ENCODE results near the gene EEF1AKMT1. TPM values are rescaled to one million over a fixed set of nuclear protein-coding genes. Genes with fewer than 3 reads are reported as not detected.

The EEF1AKMT1 gene
- total RNA-seq, 1 donor from 2014 or later: 5.3 TPM

- FAIRE-seq: no peak
- Histone ChIP-seq H3K36me3 (ENCODE audit: control insufficient read depth, insufficient read depth, low read length) (no peaks in the 10 kb centered on the region), H3K4me3 (ENCODE audit: low read depth, low read length) (no peak overlapping the region), H3K27me3 (ENCODE audit: control insufficient read depth, insufficient read depth, low read length) (peaks cover 1% of the 10 kb centered on the region)
- TF ChIP-seq, protein P1, sequence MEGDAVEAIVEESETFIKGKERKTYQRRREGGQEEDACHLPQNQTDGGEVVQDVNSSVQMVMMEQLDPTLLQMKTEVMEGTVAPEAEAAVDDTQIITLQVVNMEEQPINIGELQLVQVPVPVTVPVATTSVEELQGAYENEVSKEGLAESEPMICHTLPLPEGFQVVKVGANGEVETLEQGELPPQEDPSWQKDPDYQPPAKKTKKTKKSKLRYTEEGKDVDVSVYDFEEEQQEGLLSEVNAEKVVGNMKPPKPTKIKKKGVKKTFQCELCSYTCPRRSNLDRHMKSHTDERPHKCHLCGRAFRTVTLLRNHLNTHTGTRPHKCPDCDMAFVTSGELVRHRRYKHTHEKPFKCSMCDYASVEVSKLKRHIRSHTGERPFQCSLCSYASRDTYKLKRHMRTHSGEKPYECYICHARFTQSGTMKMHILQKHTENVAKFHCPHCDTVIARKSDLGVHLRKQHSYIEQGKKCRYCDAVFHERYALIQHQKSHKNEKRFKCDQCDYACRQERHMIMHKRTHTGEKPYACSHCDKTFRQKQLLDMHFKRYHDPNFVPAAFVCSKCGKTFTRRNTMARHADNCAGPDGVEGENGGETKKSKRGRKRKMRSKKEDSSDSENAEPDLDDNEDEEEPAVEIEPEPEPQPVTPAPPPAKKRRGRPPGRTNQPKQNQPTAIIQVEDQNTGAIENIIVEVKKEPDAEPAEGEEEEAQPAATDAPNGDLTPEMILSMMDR (IDR thresholded peaks at IDR 0.05; ENCODE audit: insufficient read depth, low read length, severe bottlenecking): no peak
- DNase-seq (ENCODE audit: low read depth): no peak
Measured at GRCh38 chr13:20711301-20712044, 62.3 kb downstream of the EEF1AKMT1 start.

DNA sequence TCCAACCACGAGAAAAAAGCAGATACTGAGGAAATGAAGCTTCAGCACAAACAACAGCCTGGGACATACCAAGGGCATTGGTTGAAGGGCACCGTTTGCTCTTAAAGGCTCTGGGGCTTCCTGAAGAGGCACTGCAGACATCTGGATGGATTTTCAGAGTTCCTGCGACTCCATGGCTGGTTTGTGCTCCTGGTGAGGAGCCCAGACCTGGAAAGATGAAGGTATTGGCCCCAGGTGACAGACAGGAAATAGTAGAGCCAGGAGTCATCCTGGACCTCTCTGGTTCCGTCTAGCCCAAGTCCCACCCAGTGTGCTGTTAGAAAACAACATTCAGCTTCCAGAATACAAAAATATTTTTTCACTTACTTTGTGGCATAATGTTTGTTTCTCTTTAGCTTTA, 64.0 kb downstream of the EEF1AKMT1 start:
- no peak for DNase-seq (ENCODE audit: low read depth)
- TF ChIP-seq, protein P1 (IDR thresholded peaks at IDR 0.05; ENCODE audit: insufficient read depth, low read length, severe bottlenecking): no peak
- Histone ChIP-seq H3K27me3 (ENCODE audit: control insufficient read depth, insufficient read depth, low read length) (peaks cover 3% of the 10 kb centered on the region), H3K36me3 (ENCODE audit: control insufficient read depth, insufficient read depth, low read length) (no peaks in the 10 kb centered on the region), H3K4me3 (ENCODE audit: low read depth, low read length) (no peak overlapping the region)
- no peak for FAIRE-seq

- FAIRE-seq: no peak
- Histone ChIP-seq H3K27me3 (ENCODE audit: control insufficient read depth, insufficient read depth, low read length) (peaks cover 3% of the 10 kb centered on the region), H3K4me3 (ENCODE audit: low read depth, low read length) (no peak overlapping the region), H3K36me3 (ENCODE audit: control insufficient read depth, insufficient read depth, low read length) (no peaks in the 10 kb centered on the region)
- DNase-seq (ENCODE audit: low read depth): no peak
- TF ChIP-seq, protein P1 (IDR thresholded peaks at IDR 0.05; ENCODE audit: insufficient read depth, low read length, severe bottlenecking): no peak
Measured at GRCh38 chr13:20709369-20709768, 64.4 kb downstream of the EEF1AKMT1 start.

- Histone ChIP-seq H3K4me3 (ENCODE audit: low read depth, low read length) (no peak overlapping the region), H3K36me3 (ENCODE audit: control insufficient read depth, insufficient read depth, low read length) (no peaks in the 10 kb centered on the region), H3K27me3 (ENCODE audit: control insufficient read depth, insufficient read depth, low read length) (peaks cover 3% of the 10 kb centered on the region)
- FAIRE-seq: no peak
- no peak for DNase-seq (ENCODE audit: low read depth)
- TF ChIP-seq, protein P1 (IDR thresholded peaks at IDR 0.05; ENCODE audit: insufficient read depth, low read length, severe bottlenecking): no peak
Measured at GRCh38 chr13:20708216-20708615, 65.5 kb downstream of the EEF1AKMT1 start.

DNA sequence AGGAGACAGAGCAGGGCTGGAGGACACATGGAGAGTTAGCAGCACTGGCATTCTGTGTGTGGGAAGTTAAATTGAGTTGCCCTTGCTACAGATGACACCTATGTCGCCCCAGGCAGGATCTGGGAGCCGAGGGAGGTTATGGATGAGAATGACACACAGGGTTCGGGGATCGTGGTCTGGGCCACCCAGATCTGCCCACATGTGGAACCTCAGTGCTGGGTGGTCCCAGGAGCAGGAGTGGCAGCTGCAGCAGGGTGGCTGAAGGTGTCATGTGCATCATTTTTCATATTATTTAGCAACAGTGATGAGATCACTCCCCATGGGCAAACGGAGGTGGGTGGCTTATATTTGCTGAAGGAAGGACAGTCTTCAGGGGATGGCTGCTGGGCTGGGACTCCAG, 67.1 kb downstream of the EEF1AKMT1 start:
- DNase-seq (ENCODE audit: low read depth) (no peak), FAIRE-seq (no peak)
- no peaks in the 10 kb centered on the region for H3K36me3 ChIP-seq (ENCODE audit: control insufficient read depth, insufficient read depth, low read length)
- TF ChIP-seq, protein P1 (IDR thresholded peaks at IDR 0.05; ENCODE audit: insufficient read depth, low read length, severe bottlenecking): no peak
- H3K27me3 ChIP-seq (ENCODE audit: control insufficient read depth, insufficient read depth, low read length): peaks cover 1% of the 10 kb centered on the region
- no peak overlapping the region for H3K4me3 ChIP-seq (ENCODE audit: low read depth, low read length)

All from bronchial epithelial cell (primary cell).